ENCODE results near the gene PSMA6.

- TF ChIP-seq CTCF (IDR thresholded peaks at IDR 0.05) (no peak), POLR2A (IDR thresholded peaks at IDR 0.05) (no peak)
Observed at GRCh38 chr14:35341751-35342488, 49.7 kb downstream of the PSMA6 start.
